Measurements from ENCODE around the gene HIVEP3. TPM values are rescaled to one million over a fixed set of nuclear protein-coding genes. Genes with fewer than 3 reads are reported as not detected.

Gene HIVEP3
- total RNA-seq, 2 experiments from 2014 or later = 25.3 to 26.2 TPM

GRCh38 chr1:41813755-41814745, 104.7 kb downstream of the HIVEP3 start:
- Mint-ChIP-seq H3K4me1 (ENCODE audit: low read depth) (peaks cover 37% of the 10 kb centered on the region), H3K9me3 (no peaks in the 10 kb centered on the region), H3K36me3 (no peaks in the 10 kb centered on the region), H3K27ac (no peak overlapping the region), H3K4me3 (no peak overlapping the region), H3K27me3 (no peaks in the 10 kb centered on the region)
- CTCF ChIA-PET = interaction anchor here (3.7 to 5.9 kb wide), 2 partner anchors 239 to 360 kb away, joined by 30 to 42 read pairs; no protein-coding TSS in a partner anchor
- intact Hi-C loops (cut with micrococcal nuclease) = loop anchor here (5.0 kb wide), 1 partner anchor 223 kb away; no protein-coding TSS in a partner anchor
- DNase-seq = no peak
- POLR2A ChIA-PET = no interaction called here

- ChIA-PET CTCF (interaction anchor here (1.8 to 5.9 kb wide), 4 partner anchors 23 to 361 kb away, joined by 5 to 42 read pairs (median 18); no protein-coding TSS in a partner anchor), POLR2A (interaction anchor here (0.6 kb wide), 1 partner anchor 614 kb away, joined by 3 read pairs; no protein-coding TSS in a partner anchor)
- DNase-seq = no peak
- H3K4me1 Mint-ChIP-seq (ENCODE audit: low read depth) = peaks cover 36% of the 10 kb centered on the region
- H3K27ac Mint-ChIP-seq = no peak overlapping the region
- H3K9me3 Mint-ChIP-seq = no peaks in the 10 kb centered on the region
- intact Hi-C loops (cut with micrococcal nuclease) = loop anchor here (5.0 kb wide), 1 partner anchor 224 kb away; no protein-coding TSS in a partner anchor
- no peaks in the 10 kb centered on the region for H3K36me3 Mint-ChIP-seq
- H3K27me3 Mint-ChIP-seq = no peaks in the 10 kb centered on the region
- H3K4me3 Mint-ChIP-seq = no peak overlapping the region
Observed at GRCh38 chr1:41813226-41813625, 105.5 kb downstream of the HIVEP3 start.

- H3K27ac Mint-ChIP-seq = no peak overlapping the region
- POLR2A ChIA-PET = no interaction called here
- intact Hi-C loops (cut with micrococcal nuclease) = loop anchor here (5.0 kb wide), 1 partner anchor 225 kb away; no protein-coding TSS in a partner anchor
- CTCF ChIA-PET = interaction anchor here (0.6 to 5.9 kb wide), 42 partner anchors 8 to 361 kb away, joined by 3 to 42 read pairs (median 5); partner anchors contain the start of gene HIVEP3
- no peak overlapping the region for H3K4me3 Mint-ChIP-seq
- no peaks in the 10 kb centered on the region for H3K9me3 Mint-ChIP-seq
- no peaks in the 10 kb centered on the region for H3K27me3 Mint-ChIP-seq
- no peak for DNase-seq
- no peaks in the 10 kb centered on the region for H3K36me3 Mint-ChIP-seq
- peaks cover 43% of the 10 kb centered on the region for H3K4me1 Mint-ChIP-seq (ENCODE audit: low read depth)
Observed at GRCh38 chr1:41812453-41812852, 106.3 kb downstream of the HIVEP3 start.

GRCh38 chr1:41812051-41812450, 106.7 kb downstream of the HIVEP3 start:
- Mint-ChIP-seq H3K9me3 (no peaks in the 10 kb centered on the region), H3K4me1 (ENCODE audit: low read depth) (peaks cover 48% of the 10 kb centered on the region), H3K27me3 (no peaks in the 10 kb centered on the region), H3K36me3 (no peaks in the 10 kb centered on the region), H3K27ac (no peak overlapping the region), H3K4me3 (no peak overlapping the region)
- CTCF ChIA-PET = interaction anchor here (0.5 to 5.9 kb wide), 49 partner anchors 9 to 364 kb away, joined by 3 to 42 read pairs (median 4); partner anchors contain the start of gene HIVEP3
- peak; percentile 80 for DNase-seq
- POLR2A ChIA-PET = no interaction called here
- intact Hi-C loops (cut with micrococcal nuclease) = loop anchor here (5.0 kb wide), 1 partner anchor 225 kb away; no protein-coding TSS in a partner anchor

GRCh38 chr1:41811051-41811795, 107.5 kb downstream of the HIVEP3 start:
- ChIA-PET CTCF (interaction anchor here (0.5 to 5.9 kb wide), 44 partner anchors 10 to 365 kb away, joined by 3 to 42 read pairs (median 5); partner anchors contain the start of gene HIVEP3), POLR2A (interaction anchor here (0.6 to 0.8 kb wide), 2 partner anchors 11 to 50 kb away, joined by 3 read pairs; no protein-coding TSS in a partner anchor)
- Mint-ChIP-seq H3K4me1 (ENCODE audit: low read depth) (peaks cover 56% of the 10 kb centered on the region), H3K36me3 (no peaks in the 10 kb centered on the region), H3K4me3 (no peak overlapping the region), H3K27me3 (no peaks in the 10 kb centered on the region), H3K9me3 (no peaks in the 10 kb centered on the region), H3K27ac (peak overlapping the region; percentile 47)
- intact Hi-C loops (cut with micrococcal nuclease) = loop anchor here (1.0 to 5.0 kb wide), 2 partner anchors 226 to 237 kb away; no protein-coding TSS in a partner anchor
- peak; percentile 79 for DNase-seq

- Mint-ChIP-seq H3K4me1 (ENCODE audit: low read depth) (peaks cover 64% of the 10 kb centered on the region), H3K27me3 (no peaks in the 10 kb centered on the region), H3K36me3 (no peaks in the 10 kb centered on the region), H3K4me3 (no peak overlapping the region), H3K27ac (no peak overlapping the region), H3K9me3 (no peaks in the 10 kb centered on the region)
- ChIA-PET CTCF (interaction anchor here (1.4 to 5.9 kb wide), 11 partner anchors 9 to 236 kb away, joined by 4 to 42 read pairs (median 8); no protein-coding TSS in a partner anchor), POLR2A (no interaction called here)
- intact Hi-C loops (cut with micrococcal nuclease) = loop anchor here (1.0 to 5.0 kb wide), 2 partner anchors 52 to 227 kb away; no protein-coding TSS in a partner anchor
- peak; percentile 73 for DNase-seq
Observed at GRCh38 chr1:41810446-41810845, 108.3 kb downstream of the HIVEP3 start.

- no peak overlapping the region for H3K4me3 Mint-ChIP-seq
- peaks cover 70% of the 10 kb centered on the region for H3K4me1 Mint-ChIP-seq (ENCODE audit: low read depth)
- POLR2A ChIA-PET = no interaction called here
- H3K27me3 Mint-ChIP-seq = no peaks in the 10 kb centered on the region
- CTCF ChIA-PET = interaction anchor here (1.0 to 5.9 kb wide), 4 partner anchors 8 to 364 kb away, joined by 3 to 42 read pairs (median 16); no protein-coding TSS in a partner anchor
- intact Hi-C loops (cut with micrococcal nuclease) = loop anchor here (1.0 to 10.0 kb wide), 5 partner anchors 53 to 295 kb away; no protein-coding TSS in a partner anchor
- H3K36me3 Mint-ChIP-seq = no peaks in the 10 kb centered on the region
- DNase-seq = peak; percentile 40
- H3K27ac Mint-ChIP-seq = peak overlapping the region; percentile 31
- no peaks in the 10 kb centered on the region for H3K9me3 Mint-ChIP-seq
Observed at GRCh38 chr1:41809692-41810091, 109.0 kb downstream of the HIVEP3 start.

GRCh38 chr1:41807390-41807789, 111.3 kb downstream of the HIVEP3 start:
- Mint-ChIP-seq H3K27me3 (no peaks in the 10 kb centered on the region), H3K27ac (peak overlapping the region; percentile 89), H3K4me1 (ENCODE audit: low read depth) (peaks cover 92% of the 10 kb centered on the region), H3K4me3 (peak overlapping the region; percentile 65), H3K36me3 (peaks cover 2% of the 10 kb centered on the region), H3K9me3 (no peaks in the 10 kb centered on the region)
- DNase-seq = no peak
- ChIA-PET POLR2A (interaction anchor here (1.3 kb wide), 1 partner anchor 26 kb away, joined by 5 read pairs; no protein-coding TSS in a partner anchor), CTCF (no interaction called here)
- intact Hi-C loops (cut with micrococcal nuclease) = loop anchor here (2.0 to 10.0 kb wide), 5 partner anchors 55 to 293 kb away; no protein-coding TSS in a partner anchor

- Mint-ChIP-seq H3K36me3 (peaks cover 2% of the 10 kb centered on the region), H3K4me3 (peak overlapping the region; percentile 65), H3K9me3 (no peaks in the 10 kb centered on the region), H3K27ac (peak overlapping the region; percentile 89), H3K4me1 (ENCODE audit: low read depth) (peaks cover 92% of the 10 kb centered on the region), H3K27me3 (no peaks in the 10 kb centered on the region)
- ChIA-PET POLR2A (interaction anchor here (1.3 to 1.7 kb wide), 2 partner anchors 15 to 25 kb away, joined by 3 to 5 read pairs; no protein-coding TSS in a partner anchor), CTCF (interaction anchor here (0.8 kb wide), 1 partner anchor 68 kb away, joined by 5 read pairs; no protein-coding TSS in a partner anchor)
- DNase-seq = peak; percentile 81
- intact Hi-C loops (cut with micrococcal nuclease) = loop anchor here (1.0 to 10.0 kb wide), 9 partner anchors 15 to 292 kb away; no protein-coding TSS in a partner anchor
Observed at GRCh38 chr1:41806472-41807155, 112.1 kb downstream of the HIVEP3 start.

GRCh38 chr1:41805771-41806471, 112.8 kb downstream of the HIVEP3 start:
- H3K27me3 Mint-ChIP-seq = no peaks in the 10 kb centered on the region
- CTCF ChIA-PET = interaction anchor here (0.7 to 2.2 kb wide), 5 partner anchors 9 to 232 kb away, joined by 3 to 5 read pairs (median 3); no protein-coding TSS in a partner anchor
- POLR2A ChIA-PET = interaction anchor here (1.3 to 1.7 kb wide), 2 partner anchors 14 to 24 kb away, joined by 3 to 5 read pairs; no protein-coding TSS in a partner anchor
- DNase-seq = peak; percentile 69
- H3K4me1 Mint-ChIP-seq (ENCODE audit: low read depth) = peaks cover 90% of the 10 kb centered on the region
- H3K9me3 Mint-ChIP-seq = no peaks in the 10 kb centered on the region
- H3K4me3 Mint-ChIP-seq = peak overlapping the region; percentile 65
- intact Hi-C loops (cut with micrococcal nuclease) = loop anchor here (1.0 to 10.0 kb wide), 9 partner anchors 15 to 291 kb away; no protein-coding TSS in a partner anchor
- H3K36me3 Mint-ChIP-seq = peaks cover 2% of the 10 kb centered on the region
- H3K27ac Mint-ChIP-seq = peak overlapping the region; percentile 89

All from activated CD4-positive, alpha-beta memory T cell treated with anti-CD3 and anti-CD28 coated beads for 36 hours (primary cell).